Vagina (tissue), 2 donors: Measurements from ENCODE around the gene TCEAL5. TPM values are rescaled to one million over a fixed set of nuclear protein-coding genes. Genes with fewer than 3 reads are reported as not detected.
A peak's percentile ranks its signal among the peaks of the same experiment; 100 is the strongest.

Experiments used
- DNase-seq, 2 donors: peaks; one replicate each; pipeline ENCODE4 v3.0.0-alpha.2; 2017; ENCODE audit errors: extremely low spot score in 2 of 2
- H3K27ac ChIP-seq: fragments of 200-600 bp; sonication (generic); one replicate; pipeline ENCODE4 v1.5.1; 2019
- H3K27me3 ChIP-seq: fragments of 200-600 bp; sonication (generic); one replicate; pipeline ENCODE4 v1.5.1; 2019
- H3K36me3 ChIP-seq, 2 donors: fragments of 200-600 bp; sonication (generic); one replicate each; pipeline ENCODE4 v1.5.1; 2017 to 2019
- H3K4me1 ChIP-seq: fragments of 200-600 bp; sonication (generic); one replicate; pipeline ENCODE4 v1.5.1; 2019
- H3K4me3 ChIP-seq, 2 donors: fragments of 200-600 bp; sonication (generic); 1 replicate in 1 of 2; 2 replicates in 1 of 2; pipeline ENCODE4 v1.5.1; 2016 to 2019
- H3K9me3 ChIP-seq: fragments of 200-600 bp; sonication (generic); one replicate; pipeline ENCODE4 v1.5.1; 2019
- POLR2A ChIP-seq, 2 donors: fragments of 450-650 bp; IDR thresholded peaks; one replicate each; pipeline ENCODE4 v1.6.1; 2017; ENCODE audit warnings: antibody characterized with exemption in 2 of 2, mild to moderate bottlenecking in 2 of 2, moderate library complexity in 2 of 2
- POLR2AphosphoS5 ChIP-seq, 2 donors: sonication (generic); formaldehyde crosslinking; IDR thresholded peaks; one replicate each; pipeline ENCODE4 v1.9.0; 2017; ENCODE audit warnings: antibody characterized with exemption in 2 of 2, mild to moderate bottlenecking in 2 of 2, low read depth in 1 of 2; ENCODE audit not compliant: insufficient read depth in 1 of 2
- intact Hi-C: fragments of 100-400 bp; cut with DNase I; formaldehyde crosslinking; loops from one replicate; pipeline ENCODE4 v1.15.1; 2023
- total RNA-seq: library from RNA; depleted of rRNA; stranded (reverse); fragments of >200 nt; gene quantifications from one replicate; pipeline ENCODE4 v1.2.3, GENCODE V29; 2016
- TF ChIP-seq, protein P1 (sequence below), 3 experiments: fragments of 450-650 bp in 2 of 3; fragments of 200-600 bp in 1 of 3; sonication (generic) in 1 of 3; IDR thresholded peaks; one replicate each; pipeline ENCODE4 v1.5.1; 2017 to 2019; ENCODE audit warnings: antibody characterized with exemption in 3 of 3, mild to moderate bottlenecking in 2 of 3, moderate library complexity in 2 of 3

The TCEAL5 gene
- total RNA-seq, 1 donor from 2014 or later: 0.98 TPM

DNA sequence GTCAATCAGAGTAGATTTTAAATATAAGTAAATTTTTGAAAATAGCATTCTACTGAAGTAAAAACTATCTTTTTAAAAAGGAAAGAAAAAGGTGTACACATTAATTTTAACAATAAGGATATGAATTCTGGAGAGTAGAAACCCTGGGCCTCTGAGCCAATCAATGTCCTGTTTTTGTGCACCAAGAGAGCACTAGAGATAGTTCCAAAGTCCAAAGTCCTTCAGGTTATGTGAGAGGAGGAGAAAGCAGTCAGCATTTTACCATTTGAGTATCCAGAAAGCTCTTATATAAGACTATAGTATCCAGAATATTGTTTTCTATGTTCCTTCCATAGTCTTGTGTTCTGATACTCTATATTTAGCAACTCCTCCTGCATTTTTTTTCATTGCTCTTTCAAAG, 18.3 kb downstream of the TCEAL5 start:
- no peak for TF ChIP-seq POLR2AphosphoS5 (IDR thresholded peaks at IDR 0.05; ENCODE audit: insufficient read depth in 1 of 2, low read depth in 1 of 2)
- TF ChIP-seq POLR2A (IDR thresholded peaks at IDR 0.05): no peak
- TF ChIP-seq, protein P1, sequence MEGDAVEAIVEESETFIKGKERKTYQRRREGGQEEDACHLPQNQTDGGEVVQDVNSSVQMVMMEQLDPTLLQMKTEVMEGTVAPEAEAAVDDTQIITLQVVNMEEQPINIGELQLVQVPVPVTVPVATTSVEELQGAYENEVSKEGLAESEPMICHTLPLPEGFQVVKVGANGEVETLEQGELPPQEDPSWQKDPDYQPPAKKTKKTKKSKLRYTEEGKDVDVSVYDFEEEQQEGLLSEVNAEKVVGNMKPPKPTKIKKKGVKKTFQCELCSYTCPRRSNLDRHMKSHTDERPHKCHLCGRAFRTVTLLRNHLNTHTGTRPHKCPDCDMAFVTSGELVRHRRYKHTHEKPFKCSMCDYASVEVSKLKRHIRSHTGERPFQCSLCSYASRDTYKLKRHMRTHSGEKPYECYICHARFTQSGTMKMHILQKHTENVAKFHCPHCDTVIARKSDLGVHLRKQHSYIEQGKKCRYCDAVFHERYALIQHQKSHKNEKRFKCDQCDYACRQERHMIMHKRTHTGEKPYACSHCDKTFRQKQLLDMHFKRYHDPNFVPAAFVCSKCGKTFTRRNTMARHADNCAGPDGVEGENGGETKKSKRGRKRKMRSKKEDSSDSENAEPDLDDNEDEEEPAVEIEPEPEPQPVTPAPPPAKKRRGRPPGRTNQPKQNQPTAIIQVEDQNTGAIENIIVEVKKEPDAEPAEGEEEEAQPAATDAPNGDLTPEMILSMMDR (IDR thresholded peaks at IDR 0.05): no peak
- Histone ChIP-seq H3K36me3 (no peaks in the 10 kb centered on the region), H3K4me1 (peaks cover 5% of the 10 kb centered on the region), H3K27me3 (no peaks in the 10 kb centered on the region), H3K9me3 (no peaks in the 10 kb centered on the region), H3K4me3 (no peak overlapping the region), H3K27ac (no peak overlapping the region)
- intact Hi-C loops: no loop called here
- DNase-seq: no peak

DNA sequence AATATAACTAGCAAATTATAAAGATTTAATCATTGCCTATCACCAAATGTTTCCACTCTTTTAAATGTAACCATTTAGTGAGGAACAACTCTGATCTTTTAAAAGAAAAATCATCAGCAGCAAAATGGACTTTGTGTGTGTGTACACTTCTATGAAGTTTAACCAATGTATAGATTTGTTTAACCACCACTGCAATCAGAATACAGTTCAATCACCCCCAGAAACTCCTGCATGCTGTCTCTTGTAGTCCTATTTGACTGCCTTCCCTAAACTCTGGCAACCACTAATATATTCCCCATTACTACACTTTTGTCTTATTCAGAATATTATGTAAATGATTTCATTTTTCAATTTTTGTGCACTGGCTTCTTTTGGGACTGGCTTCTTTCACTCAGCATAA, 19.9 kb downstream of the TCEAL5 start:
- H3K36me3 ChIP-seq: no peaks in the 10 kb centered on the region
- no peak for TF ChIP-seq POLR2AphosphoS5 (IDR thresholded peaks at IDR 0.05; ENCODE audit: insufficient read depth in 1 of 2, low read depth in 1 of 2)
- TF ChIP-seq, protein P1 (IDR thresholded peaks at IDR 0.05): no peak
- no peak for TF ChIP-seq POLR2A (IDR thresholded peaks at IDR 0.05)
- peaks cover 7% of the 10 kb centered on the region for H3K4me1 ChIP-seq
- intact Hi-C loops: no loop called here
- H3K4me3 ChIP-seq: no peak overlapping the region
- H3K27me3 ChIP-seq: no peaks in the 10 kb centered on the region
- no peaks in the 10 kb centered on the region for H3K9me3 ChIP-seq
- DNase-seq: no peak
- H3K27ac ChIP-seq: no peak overlapping the region

DNA sequence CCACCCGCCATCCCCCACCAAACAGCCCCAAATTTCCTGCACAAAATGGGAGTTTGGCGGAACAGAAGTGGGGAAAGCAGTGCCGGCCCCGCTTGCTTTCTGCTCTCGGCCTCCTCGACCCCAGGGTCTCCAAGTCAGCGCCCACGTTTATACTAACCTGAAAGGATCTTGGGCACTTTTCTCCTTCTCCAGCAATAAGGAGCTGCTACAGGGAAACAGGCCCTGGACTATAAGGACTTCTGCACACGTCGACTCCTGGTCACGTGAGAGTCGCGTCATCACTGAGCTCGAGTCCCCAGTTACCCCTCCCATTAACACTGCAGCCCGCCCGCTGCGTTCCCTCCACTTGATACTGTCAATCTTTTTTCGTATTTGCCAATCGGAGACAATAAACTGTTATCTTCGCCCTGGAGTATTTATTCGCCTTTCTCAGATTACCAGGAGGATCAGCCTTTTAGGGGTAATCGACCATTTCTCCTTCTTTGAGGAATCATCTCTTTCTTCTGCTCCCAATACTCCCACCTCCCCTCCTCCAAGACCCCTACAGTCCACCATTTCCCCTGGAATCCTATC, 21.5 kb downstream of the TCEAL5 start, which contains the start of gene TCEAL8:
Gene TCEAL8 (minus strand): TSS at position 235 of the 573 bp plus-strand sequence. CDS start 1,176 bp downstream, outside the sequence.
- H3K27ac ChIP-seq: peak within 1 kb of the TSS; percentile 94
- no peak for DNase-seq
- H3K9me3 ChIP-seq: no peaks in the 10 kb centered on the region
- H3K36me3 ChIP-seq: no peaks in the 10 kb centered on the region
- TF ChIP-seq POLR2A (IDR thresholded peaks at IDR 0.05): peak in 1 of 2 donors; percentile 64
- TF ChIP-seq, protein P1 (IDR thresholded peaks at IDR 0.05): no peak
- peak; percentile 46 to 71 for TF ChIP-seq POLR2AphosphoS5 (IDR thresholded peaks at IDR 0.05; ENCODE audit: insufficient read depth in 1 of 2, low read depth in 1 of 2)
- peaks cover 7% of the 10 kb centered on the region for H3K4me1 ChIP-seq
- peak within 1 kb of the TSS; percentile 42 to 67 for H3K4me3 ChIP-seq
- no peaks in the 10 kb centered on the region for H3K27me3 ChIP-seq
- intact Hi-C loops: no loop called here

- no peak for DNase-seq
- Histone ChIP-seq H3K27ac (peak overlapping the region; percentile 94), H3K9me3 (no peaks in the 10 kb centered on the region), H3K27me3 (no peaks in the 10 kb centered on the region), H3K4me3 (peak overlapping the region; percentile 42 to 67), H3K4me1 (peaks cover 7% of the 10 kb centered on the region), H3K36me3 (no peaks in the 10 kb centered on the region)
- TF ChIP-seq, protein P1 (IDR thresholded peaks at IDR 0.05): no peak
- TF ChIP-seq POLR2A (IDR thresholded peaks at IDR 0.05) (no peak), POLR2AphosphoS5 (IDR thresholded peaks at IDR 0.05; ENCODE audit: insufficient read depth in 1 of 2, low read depth in 1 of 2) (no peak)
- intact Hi-C loops: no loop called here
Measured at GRCh38 chrX:103254171-103254824, 22.3 kb downstream of the TCEAL5 start.

DNA sequence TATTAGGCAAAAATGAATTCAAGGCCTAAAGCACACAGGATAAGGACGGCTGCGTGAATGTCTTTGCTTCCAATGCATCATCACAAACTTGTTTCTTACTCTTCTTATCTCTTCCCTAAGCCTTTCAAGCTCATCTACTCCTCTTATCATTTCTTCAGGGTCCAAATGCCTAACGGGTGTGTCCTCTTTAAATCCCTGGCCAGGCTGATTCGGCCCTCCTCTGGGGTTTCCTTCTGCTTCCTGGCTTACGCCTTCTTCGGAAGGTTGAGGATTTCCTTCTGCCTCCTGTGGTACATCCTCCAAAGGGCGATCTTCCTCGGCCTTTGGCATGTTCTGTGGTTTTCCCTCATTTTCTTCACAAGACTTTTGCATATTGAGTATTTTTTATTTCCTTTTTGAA, 22.9 kb downstream of the TCEAL5 start:
- Histone ChIP-seq H3K36me3 (no peaks in the 10 kb centered on the region), H3K9me3 (no peaks in the 10 kb centered on the region), H3K4me1 (peaks cover 7% of the 10 kb centered on the region), H3K27ac (peak overlapping the region; percentile 94), H3K4me3 (peak overlapping the region; percentile 42 to 67), H3K27me3 (no peaks in the 10 kb centered on the region)
- DNase-seq: no peak
- TF ChIP-seq POLR2A (IDR thresholded peaks at IDR 0.05) (no peak), POLR2AphosphoS5 (IDR thresholded peaks at IDR 0.05; ENCODE audit: insufficient read depth in 1 of 2, low read depth in 1 of 2) (no peak)
- TF ChIP-seq, protein P1 (IDR thresholded peaks at IDR 0.05): no peak
- intact Hi-C loops: no loop called here
